ENCODE data around the gene UBE2M. TPM values are rescaled to one million over a fixed set of nuclear protein-coding genes. Genes with fewer than 3 reads are reported as not detected.
"Not testable (repeated sequence)": the region's sequence is repeated elsewhere in the genome, so short reads cannot be mapped to it uniquely, and the experiment has no call there.

The UBE2M gene
- total and polyA plus RNA-seq, 2 experiments from 2014 or later = 54.4 to 111 TPM

DNA sequence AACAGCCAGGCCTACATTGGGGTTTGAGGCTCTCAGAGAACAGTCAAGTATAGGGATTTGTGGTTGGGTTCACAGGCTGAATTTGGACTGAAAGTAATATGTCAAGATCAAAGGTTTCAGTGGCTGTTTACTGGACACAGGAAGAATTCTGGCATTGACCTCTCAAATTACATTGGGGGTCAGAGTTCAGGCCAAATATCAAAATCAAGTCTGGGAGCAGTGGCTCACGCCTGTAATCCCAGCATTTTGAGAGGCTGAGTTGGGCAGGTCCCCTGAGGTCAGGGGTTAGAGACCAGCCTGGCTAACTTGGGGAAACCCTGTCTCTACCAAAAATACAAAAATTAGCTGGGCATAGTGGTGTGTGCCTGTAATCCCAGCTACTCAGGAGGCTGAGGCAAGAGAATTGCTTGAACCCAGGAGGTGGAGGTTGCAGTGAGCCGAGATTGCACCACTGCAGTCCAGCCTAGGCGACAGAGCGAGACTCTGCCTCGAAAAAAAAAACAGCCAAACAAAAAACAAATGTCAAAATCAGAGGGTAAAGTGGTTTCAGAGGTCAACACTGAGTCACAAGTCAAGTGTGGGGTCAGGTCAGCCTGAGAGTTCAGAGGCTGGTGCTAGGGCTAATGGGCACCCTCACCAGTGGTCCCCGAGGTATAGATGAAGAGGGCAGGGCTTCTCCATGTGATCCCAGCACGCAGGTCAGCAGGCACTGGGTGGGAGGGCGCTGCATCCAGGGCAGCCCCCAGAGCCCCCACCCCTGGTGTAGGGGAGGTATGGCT lies 48.1 kb downstream of the UBE2M start:
- no peaks in the 10 kb centered on the region for H3K27me3 ChIP-seq
- WGBS (ENCODE audit: low lambda C conversion rate, missing lambda C conversion rate) = 85% methylated on average over 8 of the region's 8 CpGs
- no peak overlapping the region for H3K4me3 ChIP-seq
- no peak overlapping the region for H3K27ac ChIP-seq
- no peaks in the 10 kb centered on the region for H3K36me3 ChIP-seq (replicated peaks; ENCODE audit: insufficient read depth, low read depth)
- H3K4me1 ChIP-seq (ENCODE audit: insufficient read depth) = peaks cover 13% of the 10 kb centered on the region
- no peaks in the 10 kb centered on the region for H3K9me3 ChIP-seq (ENCODE audit: low read depth)
- no peak overlapping the region for H2AFZ ChIP-seq
- H3K79me2 ChIP-seq = peaks cover 12% of the 10 kb centered on the region
- no peaks in the 10 kb centered on the region for H3K9me2 ChIP-seq (replicated peaks; ENCODE audit: insufficient read depth)
- no peaks in the 10 kb centered on the region for H4K20me1 ChIP-seq (ENCODE audit: insufficient read depth, poor library complexity, severe bottlenecking)
- TF ChIP-seq, protein P1, sequence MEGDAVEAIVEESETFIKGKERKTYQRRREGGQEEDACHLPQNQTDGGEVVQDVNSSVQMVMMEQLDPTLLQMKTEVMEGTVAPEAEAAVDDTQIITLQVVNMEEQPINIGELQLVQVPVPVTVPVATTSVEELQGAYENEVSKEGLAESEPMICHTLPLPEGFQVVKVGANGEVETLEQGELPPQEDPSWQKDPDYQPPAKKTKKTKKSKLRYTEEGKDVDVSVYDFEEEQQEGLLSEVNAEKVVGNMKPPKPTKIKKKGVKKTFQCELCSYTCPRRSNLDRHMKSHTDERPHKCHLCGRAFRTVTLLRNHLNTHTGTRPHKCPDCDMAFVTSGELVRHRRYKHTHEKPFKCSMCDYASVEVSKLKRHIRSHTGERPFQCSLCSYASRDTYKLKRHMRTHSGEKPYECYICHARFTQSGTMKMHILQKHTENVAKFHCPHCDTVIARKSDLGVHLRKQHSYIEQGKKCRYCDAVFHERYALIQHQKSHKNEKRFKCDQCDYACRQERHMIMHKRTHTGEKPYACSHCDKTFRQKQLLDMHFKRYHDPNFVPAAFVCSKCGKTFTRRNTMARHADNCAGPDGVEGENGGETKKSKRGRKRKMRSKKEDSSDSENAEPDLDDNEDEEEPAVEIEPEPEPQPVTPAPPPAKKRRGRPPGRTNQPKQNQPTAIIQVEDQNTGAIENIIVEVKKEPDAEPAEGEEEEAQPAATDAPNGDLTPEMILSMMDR (IDR thresholded peaks at IDR 0.05; ENCODE audit: poor library complexity) = no peak
- TF ChIP-seq EZH2phosphoT487 (IDR thresholded peaks at IDR 0.05; ENCODE audit: low read depth, severe bottlenecking, unreplicated experiment) = no peak
- TF ChIP-seq EZH2 (IDR thresholded peaks at IDR 0.05; ENCODE audit: borderline replicate concordance) = no peak
- H3K4me2 ChIP-seq = no peak overlapping the region
- no peak for DNase-seq (ENCODE audit: low spot score)

DNA sequence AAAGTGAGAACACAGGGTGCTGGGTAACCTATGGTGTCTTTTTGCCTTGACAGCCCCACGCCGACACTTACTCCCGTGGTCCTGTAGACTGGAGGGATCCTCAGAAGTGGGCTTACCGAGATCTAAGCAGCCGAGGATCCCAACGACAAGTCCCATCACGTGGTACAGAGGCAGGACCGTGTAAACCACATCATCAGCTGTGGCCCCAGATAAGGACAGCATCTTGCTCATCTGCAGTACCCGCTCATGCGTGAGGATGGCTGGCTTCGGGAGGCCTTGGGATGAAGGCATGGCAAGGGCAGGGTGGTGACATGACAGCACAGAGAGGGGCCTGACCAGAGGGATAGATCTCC lies 48.7 kb downstream of the UBE2M start:
- WGBS (ENCODE audit: low lambda C conversion rate, missing lambda C conversion rate) = 94% methylated on average over 11 of the region's 11 CpGs
- Histone ChIP-seq H2AFZ (no peak overlapping the region), H3K27ac (no peak overlapping the region), H3K4me1 (ENCODE audit: insufficient read depth) (peaks cover 10% of the 10 kb centered on the region), H3K79me2 (peaks cover 6% of the 10 kb centered on the region), H4K20me1 (ENCODE audit: insufficient read depth, poor library complexity, severe bottlenecking) (no peaks in the 10 kb centered on the region), H3K36me3 (replicated peaks; ENCODE audit: insufficient read depth, low read depth) (no peaks in the 10 kb centered on the region), H3K4me3 (no peak overlapping the region), H3K27me3 (no peaks in the 10 kb centered on the region), H3K9me2 (replicated peaks; ENCODE audit: insufficient read depth) (no peaks in the 10 kb centered on the region), H3K4me2 (no peak overlapping the region), H3K9me3 (ENCODE audit: low read depth) (no peaks in the 10 kb centered on the region)
- TF ChIP-seq, protein P1 (IDR thresholded peaks at IDR 0.05; ENCODE audit: poor library complexity) = no peak
- TF ChIP-seq EZH2 (IDR thresholded peaks at IDR 0.05; ENCODE audit: borderline replicate concordance) (no peak), EZH2phosphoT487 (IDR thresholded peaks at IDR 0.05; ENCODE audit: low read depth, severe bottlenecking, unreplicated experiment) (no peak)
- DNase-seq (ENCODE audit: low spot score) = no peak

DNA sequence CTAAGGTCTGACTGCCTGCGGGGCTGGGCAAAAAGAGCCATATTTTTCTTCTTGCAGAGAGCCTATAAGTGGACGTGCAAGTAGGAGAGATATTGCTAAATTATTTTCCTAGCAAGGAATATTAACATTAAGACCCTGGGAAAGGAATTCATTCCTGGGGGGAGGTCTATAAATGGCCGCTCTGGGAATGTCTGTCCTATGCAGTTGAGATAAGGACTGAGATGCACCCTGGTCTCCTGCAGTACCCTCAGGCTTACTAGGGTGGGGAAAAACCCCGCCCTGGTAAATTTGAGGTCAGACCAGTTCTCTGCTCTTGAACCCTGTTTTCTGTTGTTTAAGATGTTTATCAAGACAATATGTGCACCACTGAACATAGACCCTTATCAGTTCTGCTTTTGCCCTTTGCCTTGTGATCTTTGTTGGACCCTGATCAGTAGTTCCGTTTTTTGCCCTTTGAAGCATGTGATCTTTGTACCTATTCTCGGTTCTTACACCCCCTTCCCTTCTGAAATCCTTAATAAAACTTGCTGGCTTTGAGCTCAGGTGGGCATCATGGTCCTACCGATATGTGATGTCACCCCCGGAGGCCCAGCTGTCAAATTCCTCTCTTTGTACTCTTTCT lies 50.7 kb downstream of the UBE2M start:
- H4K20me1 ChIP-seq (ENCODE audit: insufficient read depth, poor library complexity, severe bottlenecking); H3K4me2 ChIP-seq; H3K4me1 ChIP-seq (ENCODE audit: insufficient read depth); DNase-seq (ENCODE audit: low spot score); H3K9me3 ChIP-seq (ENCODE audit: low read depth); H2AFZ ChIP-seq; H3K36me3 ChIP-seq (replicated peaks; ENCODE audit: insufficient read depth, low read depth); H3K27me3 ChIP-seq; H3K9me2 ChIP-seq (replicated peaks; ENCODE audit: insufficient read depth); H3K79me2 ChIP-seq; H3K27ac ChIP-seq; H3K4me3 ChIP-seq: not testable (repeated sequence)
- 79% methylated on average over 8 of the region's 8 CpGs for WGBS (ENCODE audit: low lambda C conversion rate, missing lambda C conversion rate)

Small RNAs within 50 kb of the gene (microRNA-seq; reads per million reads assigned to microRNA genes)
- gene MIR6807 = 2.7 reads per million

Small RNAs within 50 kb of the gene (small RNA-seq; reads per million reads assigned to genes)
- gene MIR6807 = 0.12 reads per million
- not detected for gene RN7SL525P

Other genes starting within 250 kb of the UBE2M start
- gene ZSCAN22, start 231.6 kb downstream of the UBE2M start, total RNA-seq = 1.3 and 2.0 TPM in 2 replicates
- 2.2 and 3.0 TPM in 2 replicates for gene ZSCAN22, start 231.6 kb downstream of the UBE2M start, polyA plus RNA-seq
- gene A1BG, start 205.1 kb downstream of the UBE2M start, total RNA-seq = 35.9 and 45.5 TPM in 2 replicates
- gene A1BG, start 205.1 kb downstream of the UBE2M start, polyA plus RNA-seq = 106 and 108 TPM in 2 replicates
- 1.5 and 1.6 TPM in 2 replicates for gene ZNF497, start 195.9 kb downstream of the UBE2M start, total RNA-seq
- 3.3 and 4.3 TPM in 2 replicates for gene ZNF497, start 195.9 kb downstream of the UBE2M start, polyA plus RNA-seq
- gene ZNF837, start 177.6 kb downstream of the UBE2M start, total RNA-seq = 5.0 and 5.9 TPM in 2 replicates
- gene ZNF837, start 177.6 kb downstream of the UBE2M start, polyA plus RNA-seq = 5.4 and 9.7 TPM in 2 replicates
- 1,644 and 2,420 TPM in 2 replicates for gene RPS5, start 171.3 kb downstream of the UBE2M start, total RNA-seq
- gene RPS5, start 171.3 kb downstream of the UBE2M start, polyA plus RNA-seq = 562 and 565 TPM in 2 replicates
- not detected in 2 replicates for gene RNF225, start 163.0 kb downstream of the UBE2M start, total RNA-seq
- gene RNF225, start 163.0 kb downstream of the UBE2M start, polyA plus RNA-seq = 0.47 TPM in 1 of 2 replicates, not detected in the other
- gene ZNF584, start 150.0 kb downstream of the UBE2M start, total RNA-seq = 4.5 and 5.5 TPM in 2 replicates
- gene ZNF584, start 150.0 kb downstream of the UBE2M start, polyA plus RNA-seq = 4.5 and 7.9 TPM in 2 replicates
- gene ZNF132, start 118.5 kb downstream of the UBE2M start, total RNA-seq = 1.0 and 1.5 TPM in 2 replicates
- 0.35 and 0.95 TPM in 2 replicates for gene ZNF132, start 118.5 kb downstream of the UBE2M start, polyA plus RNA-seq
- gene ZNF324B, start 107.0 kb downstream of the UBE2M start, total RNA-seq = 5.8 and 7.0 TPM in 2 replicates
- gene ZNF324B, start 107.0 kb downstream of the UBE2M start, polyA plus RNA-seq = 1.9 and 2.4 TPM in 2 replicates
- gene ZNF324, start 91.5 kb downstream of the UBE2M start, total RNA-seq = 8.7 and 13.1 TPM in 2 replicates
- 9.1 and 9.3 TPM in 2 replicates for gene ZNF324, start 91.5 kb downstream of the UBE2M start, polyA plus RNA-seq
- gene ZNF446, start 82.3 kb downstream of the UBE2M start, total RNA-seq = 11.2 and 20.5 TPM in 2 replicates
- 13.8 and 20.7 TPM in 2 replicates for gene ZNF446, start 82.3 kb downstream of the UBE2M start, polyA plus RNA-seq
- gene SLC27A5, start 46.6 kb downstream of the UBE2M start, total RNA-seq = 8.4 and 9.0 TPM in 2 replicates
- gene SLC27A5, start 46.6 kb downstream of the UBE2M start, polyA plus RNA-seq = 13.8 and 19.1 TPM in 2 replicates
- gene ZBTB45, start 38.8 kb downstream of the UBE2M start, total RNA-seq = 3.3 and 5.4 TPM in 2 replicates
- 18.5 and 21.6 TPM in 2 replicates for gene ZBTB45, start 38.8 kb downstream of the UBE2M start, polyA plus RNA-seq
- gene TRIM28, start 14.5 kb downstream of the UBE2M start, total RNA-seq = 189 and 191 TPM in 2 replicates
- gene TRIM28, start 14.5 kb downstream of the UBE2M start, polyA plus RNA-seq = 159 and 180 TPM in 2 replicates
- gene CHMP2A, start 3.5 kb downstream of the UBE2M start, total RNA-seq = 88.4 and 122 TPM in 2 replicates
- gene CHMP2A, start 3.5 kb downstream of the UBE2M start, polyA plus RNA-seq = 188 and 196 TPM in 2 replicates
- 19.0 and 23.5 TPM in 2 replicates for gene MZF1, start 14.7 kb upstream of the UBE2M start, total RNA-seq
- gene MZF1, start 14.7 kb upstream of the UBE2M start, polyA plus RNA-seq = 19.9 and 29.0 TPM in 2 replicates

Data from hepatocyte (in vitro differentiated cells).